HepG2 (cell line): ENCODE measurements around the gene SPATA13. TPM values are rescaled to one million over a fixed set of nuclear protein-coding genes. Genes with fewer than 3 reads are reported as not detected.

Experiments used
- AGO1 ChIP-seq: fragments of 200-400 bp; formaldehyde crosslinking; IDR thresholded peaks from 2 replicates; pipeline ENCODE4 v1.6.1; 2017; ENCODE audit warnings: mild to moderate bottlenecking, low read depth, low read length, moderate library complexity; ENCODE audit not compliant: poor library complexity, severe bottlenecking
- GATAD2A ChIP-seq: IDR thresholded peaks from 2 replicates; pipeline ENCODE4 v1.6.1; 2016
- MEIS2 ChIP-seq: sonication (generic); formaldehyde crosslinking; IDR thresholded peaks from 2 replicates; pipeline ENCODE4 v1.9.0; 2021; ENCODE audit warnings: mild to moderate bottlenecking, missing genetic modification reagents
- MIER2 ChIP-seq: IDR thresholded peaks from 2 replicates; pipeline ENCODE4 v1.6.1; 2016; ENCODE audit warnings: missing biosample characterization, missing genetic modification reagents
- SMAD9 ChIP-seq: sonication (generic); formaldehyde crosslinking; IDR thresholded peaks from 2 replicates; pipeline ENCODE4 v1.5.1; 2020; ENCODE audit warnings: mild to moderate bottlenecking, missing genetic modification reagents
- TEAD3 ChIP-seq: optimal IDR thresholded peaks from 2 replicates; pipeline ENCODE3; 2016; ENCODE audit warnings: borderline replicate concordance
- ZSCAN29 ChIP-seq: sonication (generic); formaldehyde crosslinking; conservative IDR thresholded peaks from 2 replicates; pipeline ENCODE4 v1.4.0; 2020; ENCODE audit warnings: mild to moderate bottlenecking, missing genetic modification reagents
- polyA plus RNA-seq, 8 experiments: library from polyadenylated mRNA; depleted of rRNA in 3 of 8; stranded (reverse) in 7 of 8; unstranded in 1 of 8; fragments of >200 nt; fragmentation: Illumina TruSeq in 4 of 8; extraction: Trizol in 4 of 8; gene quantifications; 2 replicates each; pipeline versions ENCODE4 v1.2.1 to v1.2.3, GENCODE V29; 2011 to 2016; ENCODE audit warnings: low read depth in 4 of 8, missing spikeins in 1 of 8, mixed read lengths in 1 of 8; ENCODE audit not compliant: insufficient read depth in 1 of 8
- total RNA-seq, 5 experiments: library from RNA; depleted of rRNA; stranded (reverse); fragments of >200 nt; fragmentation: Illumina TruSeq; extraction: Trizol; gene quantifications; 2 replicates each; pipeline ENCODE4 v1.2.3, GENCODE V29; 2016; ENCODE audit warnings: low read depth in 1 of 5
- TF ChIP-seq, protein P1 (sequence below), 2 experiments: fragments of 450-650 bp in 1 of 2; sonication (generic) in 1 of 2; formaldehyde crosslinking in 1 of 2; IDR thresholded peaks; 2 replicates each; pipeline versions ENCODE4 v1.6.1 to v1.8.0; 2016 to 2022; ENCODE audit warnings: antibody characterized with exemption in 1 of 2, mild to moderate bottlenecking in 1 of 2, missing genetic modification reagents in 1 of 2
- TF ChIP-seq, protein P2 (sequence below): sonication (generic); formaldehyde crosslinking; IDR thresholded peaks from 2 replicates; pipeline ENCODE4 v1.5.0; 2020; ENCODE audit warnings: mild to moderate bottlenecking, missing genetic modification reagents
- TF ChIP-seq, protein P3 (sequence below): fragments of 450-650 bp; IDR thresholded peaks from 2 replicates; pipeline ENCODE4 v1.6.1; 2017
- TF ChIP-seq, protein P4 (sequence below): sonication (generic); formaldehyde crosslinking; IDR thresholded peaks from 2 replicates; pipeline ENCODE4 v1.5.0; 2020; ENCODE audit warnings: missing genetic modification reagents
- TF ChIP-seq, protein P5 (sequence below): sonication (generic); formaldehyde crosslinking; IDR thresholded peaks from 2 replicates; pipeline ENCODE4 v1.5.1; 2020; ENCODE audit warnings: mild to moderate bottlenecking, missing genetic modification reagents, moderate library complexity

SPATA13 gene
- total and polyA plus RNA-seq, 2 of the 13 experiments (the other 11 are each of a cell fraction or from before 2014, with no cell fraction given), result 11.3 to 14.2 TPM

DNA sequence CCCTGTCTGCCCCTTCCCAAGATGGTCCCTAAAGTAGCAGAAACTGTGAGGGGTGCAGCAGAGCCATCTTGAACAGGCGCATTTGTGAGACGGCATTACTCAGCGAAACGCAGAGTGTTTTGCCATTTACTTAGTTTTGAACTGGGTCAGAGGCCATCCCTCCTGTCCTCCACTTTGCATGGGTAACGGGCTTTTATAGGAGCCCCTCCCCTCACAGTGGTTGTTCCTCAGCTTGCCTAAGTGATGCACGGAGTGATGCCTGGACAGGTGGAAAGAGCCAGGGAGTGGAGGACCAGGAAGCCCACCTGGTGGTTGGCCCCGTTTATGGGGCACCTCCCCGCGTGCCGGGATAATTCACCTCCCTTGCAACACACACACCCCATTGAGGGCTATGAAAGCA, 80.8 kb downstream of the SPATA13 start (continued):
- TF ChIP-seq, protein P1, sequence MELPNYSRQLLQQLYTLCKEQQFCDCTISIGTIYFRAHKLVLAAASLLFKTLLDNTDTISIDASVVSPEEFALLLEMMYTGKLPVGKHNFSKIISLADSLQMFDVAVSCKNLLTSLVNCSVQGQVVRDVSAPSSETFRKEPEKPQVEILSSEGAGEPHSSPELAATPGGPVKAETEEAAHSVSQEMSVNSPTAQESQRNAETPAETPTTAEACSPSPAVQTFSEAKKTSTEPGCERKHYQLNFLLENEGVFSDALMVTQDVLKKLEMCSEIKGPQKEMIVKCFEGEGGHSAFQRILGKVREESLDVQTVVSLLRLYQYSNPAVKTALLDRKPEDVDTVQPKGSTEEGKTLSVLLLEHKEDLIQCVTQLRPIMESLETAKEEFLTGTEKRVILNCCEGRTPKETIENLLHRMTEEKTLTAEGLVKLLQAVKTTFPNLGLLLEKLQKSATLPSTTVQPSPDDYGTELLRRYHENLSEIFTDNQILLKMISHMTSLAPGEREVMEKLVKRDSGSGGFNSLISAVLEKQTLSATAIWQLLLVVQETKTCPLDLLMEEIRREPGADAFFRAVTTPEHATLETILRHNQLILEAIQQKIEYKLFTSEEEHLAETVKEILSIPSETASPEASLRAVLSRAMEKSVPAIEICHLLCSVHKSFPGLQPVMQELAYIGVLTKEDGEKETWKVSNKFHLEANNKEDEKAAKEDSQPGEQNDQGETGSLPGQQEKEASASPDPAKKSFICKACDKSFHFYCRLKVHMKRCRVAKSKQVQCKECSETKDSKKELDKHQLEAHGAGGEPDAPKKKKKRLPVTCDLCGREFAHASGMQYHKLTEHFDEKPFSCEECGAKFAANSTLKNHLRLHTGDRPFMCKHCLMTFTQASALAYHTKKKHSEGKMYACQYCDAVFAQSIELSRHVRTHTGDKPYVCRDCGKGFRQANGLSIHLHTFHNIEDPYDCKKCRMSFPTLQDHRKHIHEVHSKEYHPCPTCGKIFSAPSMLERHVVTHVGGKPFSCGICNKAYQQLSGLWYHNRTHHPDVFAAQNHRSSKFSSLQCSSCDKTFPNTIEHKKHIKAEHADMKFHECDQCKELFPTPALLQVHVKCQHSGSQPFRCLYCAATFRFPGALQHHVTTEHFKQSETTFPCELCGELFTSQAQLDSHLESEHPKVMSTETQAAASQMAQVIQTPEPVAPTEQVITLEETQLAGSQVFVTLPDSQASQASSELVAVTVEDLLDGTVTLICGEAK (IDR thresholded peaks at IDR 0.05), result no peak
- TF ChIP-seq, protein P1 (CRISPR knock-in tag; IDR thresholded peaks at IDR 0.05), result no peak
- TF ChIP-seq TEAD3 (no peak), ZSCAN29 (CRISPR knock-in tag) (no peak), AGO1 (no peak), MEIS2 (CRISPR knock-in tag) (no peak), MIER2 (CRISPR knock-in tag) (no peak), GATAD2A (no peak), SMAD9 (no peak)
- TF ChIP-seq, protein P2, sequence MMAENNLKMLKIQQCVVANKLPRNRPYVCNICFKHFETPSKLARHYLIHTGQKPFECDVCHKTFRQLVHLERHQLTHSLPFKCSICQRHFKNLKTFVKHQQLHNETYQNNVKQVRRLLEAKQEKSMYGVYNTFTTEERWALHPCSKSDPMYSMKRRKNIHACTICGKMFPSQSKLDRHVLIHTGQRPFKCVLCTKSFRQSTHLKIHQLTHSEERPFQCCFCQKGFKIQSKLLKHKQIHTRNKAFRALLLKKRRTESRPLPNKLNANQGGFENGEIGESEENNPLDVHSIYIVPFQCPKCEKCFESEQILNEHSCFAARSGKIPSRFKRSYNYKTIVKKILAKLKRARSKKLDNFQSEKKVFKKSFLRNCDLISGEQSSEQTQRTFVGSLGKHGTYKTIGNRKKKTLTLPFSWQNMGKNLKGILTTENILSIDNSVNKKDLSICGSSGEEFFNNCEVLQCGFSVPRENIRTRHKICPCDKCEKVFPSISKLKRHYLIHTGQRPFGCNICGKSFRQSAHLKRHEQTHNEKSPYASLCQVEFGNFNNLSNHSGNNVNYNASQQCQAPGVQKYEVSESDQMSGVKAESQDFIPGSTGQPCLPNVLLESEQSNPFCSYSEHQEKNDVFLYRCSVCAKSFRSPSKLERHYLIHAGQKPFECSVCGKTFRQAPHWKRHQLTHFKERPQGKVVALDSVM (CRISPR knock-in tag), result no peak
- TF ChIP-seq, protein P3, sequence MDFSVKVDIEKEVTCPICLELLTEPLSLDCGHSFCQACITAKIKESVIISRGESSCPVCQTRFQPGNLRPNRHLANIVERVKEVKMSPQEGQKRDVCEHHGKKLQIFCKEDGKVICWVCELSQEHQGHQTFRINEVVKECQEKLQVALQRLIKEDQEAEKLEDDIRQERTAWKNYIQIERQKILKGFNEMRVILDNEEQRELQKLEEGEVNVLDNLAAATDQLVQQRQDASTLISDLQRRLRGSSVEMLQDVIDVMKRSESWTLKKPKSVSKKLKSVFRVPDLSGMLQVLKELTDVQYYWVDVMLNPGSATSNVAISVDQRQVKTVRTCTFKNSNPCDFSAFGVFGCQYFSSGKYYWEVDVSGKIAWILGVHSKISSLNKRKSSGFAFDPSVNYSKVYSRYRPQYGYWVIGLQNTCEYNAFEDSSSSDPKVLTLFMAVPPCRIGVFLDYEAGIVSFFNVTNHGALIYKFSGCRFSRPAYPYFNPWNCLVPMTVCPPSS, result no peak
- TF ChIP-seq, protein P4, sequence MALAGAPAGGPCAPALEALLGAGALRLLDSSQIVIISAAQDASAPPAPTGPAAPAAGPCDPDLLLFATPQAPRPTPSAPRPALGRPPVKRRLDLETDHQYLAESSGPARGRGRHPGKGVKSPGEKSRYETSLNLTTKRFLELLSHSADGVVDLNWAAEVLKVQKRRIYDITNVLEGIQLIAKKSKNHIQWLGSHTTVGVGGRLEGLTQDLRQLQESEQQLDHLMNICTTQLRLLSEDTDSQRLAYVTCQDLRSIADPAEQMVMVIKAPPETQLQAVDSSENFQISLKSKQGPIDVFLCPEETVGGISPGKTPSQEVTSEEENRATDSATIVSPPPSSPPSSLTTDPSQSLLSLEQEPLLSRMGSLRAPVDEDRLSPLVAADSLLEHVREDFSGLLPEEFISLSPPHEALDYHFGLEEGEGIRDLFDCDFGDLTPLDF, result no peak
- TF ChIP-seq, protein P5, sequence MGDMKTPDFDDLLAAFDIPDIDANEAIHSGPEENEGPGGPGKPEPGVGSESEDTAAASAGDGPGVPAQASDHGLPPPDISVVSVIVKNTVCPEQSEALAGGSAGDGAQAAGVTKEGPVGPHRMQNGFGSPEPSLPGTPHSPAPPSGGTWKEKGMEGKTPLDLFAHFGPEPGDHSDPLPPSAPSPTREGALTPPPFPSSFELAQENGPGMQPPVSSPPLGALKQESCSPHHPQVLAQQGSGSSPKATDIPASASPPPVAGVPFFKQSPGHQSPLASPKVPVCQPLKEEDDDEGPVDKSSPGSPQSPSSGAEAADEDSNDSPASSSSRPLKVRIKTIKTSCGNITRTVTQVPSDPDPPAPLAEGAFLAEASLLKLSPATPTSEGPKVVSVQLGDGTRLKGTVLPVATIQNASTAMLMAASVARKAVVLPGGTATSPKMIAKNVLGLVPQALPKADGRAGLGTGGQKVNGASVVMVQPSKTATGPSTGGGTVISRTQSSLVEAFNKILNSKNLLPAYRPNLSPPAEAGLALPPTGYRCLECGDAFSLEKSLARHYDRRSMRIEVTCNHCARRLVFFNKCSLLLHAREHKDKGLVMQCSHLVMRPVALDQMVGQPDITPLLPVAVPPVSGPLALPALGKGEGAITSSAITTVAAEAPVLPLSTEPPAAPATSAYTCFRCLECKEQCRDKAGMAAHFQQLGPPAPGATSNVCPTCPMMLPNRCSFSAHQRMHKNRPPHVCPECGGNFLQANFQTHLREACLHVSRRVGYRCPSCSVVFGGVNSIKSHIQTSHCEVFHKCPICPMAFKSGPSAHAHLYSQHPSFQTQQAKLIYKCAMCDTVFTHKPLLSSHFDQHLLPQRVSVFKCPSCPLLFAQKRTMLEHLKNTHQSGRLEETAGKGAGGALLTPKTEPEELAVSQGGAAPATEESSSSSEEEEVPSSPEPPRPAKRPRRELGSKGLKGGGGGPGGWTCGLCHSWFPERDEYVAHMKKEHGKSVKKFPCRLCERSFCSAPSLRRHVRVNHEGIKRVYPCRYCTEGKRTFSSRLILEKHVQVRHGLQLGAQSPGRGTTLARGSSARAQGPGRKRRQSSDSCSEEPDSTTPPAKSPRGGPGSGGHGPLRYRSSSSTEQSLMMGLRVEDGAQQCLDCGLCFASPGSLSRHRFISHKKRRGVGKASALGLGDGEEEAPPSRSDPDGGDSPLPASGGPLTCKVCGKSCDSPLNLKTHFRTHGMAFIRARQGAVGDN (CRISPR knock-in tag), result no peak
